WTC11 (cell line): ENCODE data around the gene CARD11. TPM values are rescaled to one million over a fixed set of nuclear protein-coding genes. Genes with fewer than 3 reads are reported as not detected.

Source experiments
- ATAC-seq: fragments of 200-7000 bp; cut with Tn5 transposase; 2 replicates; pipeline ENCODE4 v1.10.0; 2021; ENCODE audit warnings: mild to moderate bottlenecking, moderate library complexity
- CTCF ChIA-PET: fragments of 300-600 bp; sonication (Branson Sonifier 250); formaldehyde crosslinking; loops from one replicate; lab custom pipeline; 2021; ENCODE audit warnings: antibody characterized with exemption; lab: Charles Lee
- POLR2A ChIA-PET: fragments of 350-600 bp; sonication (Branson Sonifier 250); formaldehyde crosslinking; loops from one replicate; lab custom pipeline; 2021; ENCODE audit warnings: antibody characterized with exemption; lab: Charles Lee
- DNase-seq: peaks from one replicate; pipeline ENCODE4 v3.0.0; 2021; ENCODE audit warnings: low spot score
- H3K27ac Mint-ChIP-seq: 2 replicates; pipeline ENCODE4 v1.8.0; 2021; ENCODE audit warnings: mixed read lengths
- H3K27me3 Mint-ChIP-seq: 2 replicates; pipeline ENCODE4 v1.8.0; 2021; ENCODE audit warnings: low read depth, mild to moderate bottlenecking, moderate library complexity, mixed read lengths
- H3K36me3 Mint-ChIP-seq: 2 replicates; pipeline ENCODE4 v1.8.0; 2021; ENCODE audit warnings: mixed read lengths
- H3K4me1 Mint-ChIP-seq: 2 replicates; pipeline ENCODE4 v1.8.0; 2022; ENCODE audit warnings: mixed read lengths
- H3K4me3 Mint-ChIP-seq: 2 replicates; pipeline ENCODE4 v1.8.0; 2021; ENCODE audit warnings: mild to moderate bottlenecking, moderate library complexity, mixed read lengths
- H3K9me3 Mint-ChIP-seq: 2 replicates; pipeline ENCODE4 v1.8.0; 2021; ENCODE audit warnings: mixed read lengths
- ARID4B ChIP-seq: sonication (generic); formaldehyde crosslinking; IDR thresholded peaks from 2 replicates; pipeline ENCODE4 v1.8.0; 2023; ENCODE audit warnings: missing genetic modification reagents, mild to moderate bottlenecking, borderline replicate concordance
- ATF2 ChIP-seq: sonication (generic); formaldehyde crosslinking; IDR thresholded peaks from 2 replicates; pipeline ENCODE4 v1.8.1; 2022; ENCODE audit warnings: low read depth, missing genetic modification reagents, borderline replicate concordance
- ATF3 ChIP-seq: sonication (generic); formaldehyde crosslinking; conservative IDR thresholded peaks from 2 replicates; pipeline ENCODE4 v1.8.1; 2022; ENCODE audit warnings: mild to moderate bottlenecking, missing genetic modification reagents
- CREM ChIP-seq: sonication (generic); formaldehyde crosslinking; IDR thresholded peaks from 2 replicates; pipeline ENCODE4 v1.8.1; 2022; ENCODE audit warnings: mild to moderate bottlenecking, missing genetic modification reagents, moderate library complexity
- IRF2 ChIP-seq: sonication (generic); formaldehyde crosslinking; IDR thresholded peaks from 2 replicates; pipeline ENCODE4 v1.8.0; 2022; ENCODE audit warnings: low read depth, missing genetic modification reagents, borderline replicate concordance
- KAT7 ChIP-seq: sonication (generic); formaldehyde crosslinking; IDR thresholded peaks from 2 replicates; pipeline ENCODE4 v1.8.1; 2023; ENCODE audit warnings: missing genetic modification reagents, mild to moderate bottlenecking, borderline replicate concordance
- NR2C2 ChIP-seq: sonication (generic); formaldehyde crosslinking; IDR thresholded peaks from 2 replicates; pipeline ENCODE4 v1.8.0; 2022; ENCODE audit warnings: mild to moderate bottlenecking, missing genetic modification reagents
- ZNF423 ChIP-seq: fragments of 250-450 bp; sonication (Bioruptor Pico); IDR thresholded peaks from 2 replicates; pipeline ENCODE4 v2.1.2; 2022; ENCODE audit warnings: mild to moderate bottlenecking, moderate library complexity
- ZNF532 ChIP-seq: fragments of 250-450 bp; sonication (Bioruptor Pico); IDR thresholded peaks from 2 replicates; pipeline ENCODE4 v1.9.0; 2021; ENCODE audit warnings: mild to moderate bottlenecking, borderline replicate concordance
- ZSCAN18 ChIP-seq: fragments of 250-450 bp; sonication (Bioruptor Pico); IDR thresholded peaks from 2 replicates; pipeline ENCODE4 v2.1.2; 2022; ENCODE audit warnings: mild to moderate bottlenecking, moderate library complexity
- total RNA-seq: library from RNA; stranded (reverse); gene quantifications from 3 replicates; pipeline ENCODE4 v1.2.3, GENCODE V29; 2021

Gene CARD11
- total RNA-seq, 1 experiment from 2014 or later: 40.8 TPM

- TF ChIP-seq ZSCAN18 (CRISPR knock-in tag) (no peak), ZNF532 (CRISPR knock-in tag) (no peak), CREM (no peak), ARID4B (CRISPR knock-in tag) (no peak), ATF2 (CRISPR knock-in tag) (no peak)
Observed at GRCh38 chr7:2923291-2923781, 120.3 kb downstream of the CARD11 start (continued).

- Mint-ChIP-seq H3K4me3 (no peak overlapping the region), H3K9me3 (peaks cover 12% of the 10 kb centered on the region), H3K27ac (no peak overlapping the region), H3K27me3 (no peaks in the 10 kb centered on the region), H3K4me1 (no peaks in the 10 kb centered on the region), H3K36me3 (peaks cover 15% of the 10 kb centered on the region)
- ChIA-PET POLR2A (no interaction called here), CTCF (interaction anchor here (0.9 to 2.8 kb wide), 9 partner anchors 10 to 328 kb away, joined by 3 to 23 read pairs (median 6); no protein-coding TSS in a partner anchor)
- DNase-seq (no peak), ATAC-seq (no peak)
- TF ChIP-seq ATF3 (CRISPR knock-in tag) (no peak), KAT7 (CRISPR knock-in tag) (no peak), NR2C2 (CRISPR knock-in tag) (no peak), ZNF532 (CRISPR knock-in tag) (no peak), IRF2 (CRISPR knock-in tag) (no peak), ARID4B (CRISPR knock-in tag) (no peak), ATF2 (CRISPR knock-in tag) (no peak), ZNF423 (CRISPR knock-in tag) (no peak)
Observed at GRCh38 chr7:2922866-2923265, 120.8 kb downstream of the CARD11 start.
